Stimulated activated CD4-positive, alpha-beta T cell treated with anti-CD3 and anti-CD28 coated beads, Interleukin-12 subunit alpha, Interleukin-12 subunit beta, amount 100 ng/mL, for 4 hours (primary cell): ENCODE results near the gene PLXND1.
"Not testable (repeated sequence)": the region's sequence is repeated elsewhere in the genome, so short reads cannot be mapped to it uniquely, and the experiment has no call there.

Experiments
- DNase-seq: peaks from one replicate; pipeline ENCODE4 v3.0.0-alpha.2; 2020

Gene PLXND1

DNA sequence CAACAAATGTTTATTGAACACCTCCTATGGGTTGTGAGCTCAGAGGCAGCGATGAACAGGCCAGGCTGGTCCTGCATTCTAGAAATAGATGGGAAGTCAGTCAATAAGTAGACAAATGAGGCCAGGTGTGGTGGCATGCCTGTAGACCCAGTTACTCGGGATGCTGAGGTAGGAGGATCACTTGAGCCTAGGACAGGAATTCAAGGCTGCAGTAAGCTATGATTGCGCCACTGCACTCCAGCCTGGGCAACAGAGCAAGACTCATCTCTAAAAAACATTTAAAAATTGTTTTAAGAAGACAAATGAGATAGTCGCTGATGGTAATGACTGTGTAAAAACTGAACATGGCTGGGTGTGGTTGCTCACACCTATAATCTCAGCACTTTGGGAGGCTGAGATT lies 82.4 kb downstream of the PLXND1 start:
- DNase-seq = no peak

DNA sequence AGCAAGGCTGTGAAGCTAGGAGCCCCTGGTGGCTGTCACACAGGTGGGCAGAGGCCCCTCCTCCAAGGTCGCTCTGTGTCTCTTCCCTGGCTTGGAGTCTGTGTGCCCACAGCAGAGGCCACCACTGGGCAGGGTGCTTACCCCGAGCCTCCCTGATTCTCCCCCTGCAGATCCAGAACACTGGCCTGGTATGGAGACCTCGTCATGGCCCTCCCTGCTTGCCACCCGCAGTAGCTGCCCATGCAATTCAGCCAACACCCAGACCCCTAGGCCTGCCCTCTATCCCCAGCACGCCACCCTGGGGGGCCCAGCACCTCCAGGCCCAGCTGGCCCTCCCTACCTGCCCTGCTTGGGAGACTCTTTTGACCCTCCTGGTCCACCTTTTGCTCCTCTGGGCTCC lies 83.5 kb downstream of the PLXND1 start:
- DNase-seq = no peak

DNA sequence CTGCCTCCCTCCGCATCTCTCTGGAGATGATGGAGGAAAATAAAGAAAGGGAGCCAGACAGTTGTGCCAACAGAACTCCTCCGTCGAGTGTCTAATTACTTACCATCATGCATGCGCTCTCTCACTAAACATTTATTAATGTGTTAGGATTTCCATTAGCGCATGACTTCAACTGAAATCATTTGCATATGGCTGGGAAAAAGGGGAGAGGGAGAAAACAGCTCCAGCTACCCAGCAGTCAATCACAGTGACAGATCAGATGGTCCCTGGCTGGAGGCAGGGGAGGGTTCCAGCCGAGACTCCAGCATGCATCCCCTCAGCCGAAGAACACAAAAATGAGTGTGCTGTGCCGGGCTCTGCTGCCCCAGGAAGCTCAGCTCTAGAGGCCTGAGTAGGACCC lies 84.9 kb downstream of the PLXND1 start:
- no peak for DNase-seq

DNA sequence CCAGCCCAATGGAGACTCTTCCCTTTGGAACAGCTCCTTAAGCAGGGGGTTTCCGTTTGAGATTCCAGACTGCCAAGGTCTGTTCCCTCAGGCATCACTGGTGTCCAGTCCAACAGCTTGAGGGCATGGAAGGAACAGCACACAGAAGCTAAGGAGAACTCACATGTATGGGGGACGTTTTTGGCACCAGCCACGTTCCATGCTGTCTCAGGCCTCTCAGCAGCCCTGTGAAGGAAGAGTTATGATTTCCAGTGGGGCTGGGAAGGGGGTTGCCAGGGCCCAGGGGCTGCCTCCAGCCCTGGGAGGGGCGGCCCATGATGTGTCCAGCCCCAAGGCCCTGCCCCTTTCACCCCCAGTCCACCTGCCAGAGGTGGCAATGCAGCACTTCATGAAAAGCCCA lies 85.5 kb downstream of the PLXND1 start:
- no peak for DNase-seq

DNA sequence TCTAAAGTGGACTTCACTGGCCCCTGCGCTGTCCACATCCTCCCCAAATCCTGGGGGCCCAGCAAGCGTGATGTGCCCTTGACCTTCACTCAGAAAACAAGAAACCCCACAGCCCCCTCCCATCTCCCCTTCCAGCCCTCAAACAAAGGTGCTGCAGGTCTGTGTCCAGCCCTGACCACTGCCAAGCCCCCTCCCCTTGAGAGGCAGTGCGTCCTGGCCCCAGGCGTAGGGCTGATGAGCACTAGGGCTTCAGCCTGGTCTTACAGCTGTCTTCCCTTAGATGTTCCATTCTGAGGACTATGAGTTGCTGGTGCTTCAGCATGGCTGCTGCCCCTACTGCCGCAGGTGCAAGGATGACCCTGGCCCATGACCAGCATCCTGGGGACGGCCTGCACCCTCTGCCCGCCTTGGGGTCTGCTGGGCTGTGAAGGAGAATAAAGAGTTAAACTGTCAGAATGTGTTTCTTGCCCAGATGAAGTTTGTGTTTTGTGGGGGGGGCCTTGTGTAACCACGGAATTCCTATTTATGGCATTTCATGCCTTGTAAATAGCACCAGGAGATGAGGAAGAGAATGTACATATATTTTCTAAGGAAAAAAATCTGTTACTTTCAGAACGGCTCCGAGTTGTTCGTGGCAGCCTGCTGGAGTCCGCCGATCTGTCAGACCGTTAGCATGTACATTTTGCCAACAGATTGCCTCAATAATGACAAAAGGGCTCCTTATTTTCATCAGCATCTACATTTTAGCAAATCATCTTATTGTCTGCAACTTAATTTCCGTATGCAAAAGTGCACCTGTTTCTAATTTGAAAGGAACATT lies 86.4 kb downstream of the PLXND1 start:
- no peak for DNase-seq

DNA sequence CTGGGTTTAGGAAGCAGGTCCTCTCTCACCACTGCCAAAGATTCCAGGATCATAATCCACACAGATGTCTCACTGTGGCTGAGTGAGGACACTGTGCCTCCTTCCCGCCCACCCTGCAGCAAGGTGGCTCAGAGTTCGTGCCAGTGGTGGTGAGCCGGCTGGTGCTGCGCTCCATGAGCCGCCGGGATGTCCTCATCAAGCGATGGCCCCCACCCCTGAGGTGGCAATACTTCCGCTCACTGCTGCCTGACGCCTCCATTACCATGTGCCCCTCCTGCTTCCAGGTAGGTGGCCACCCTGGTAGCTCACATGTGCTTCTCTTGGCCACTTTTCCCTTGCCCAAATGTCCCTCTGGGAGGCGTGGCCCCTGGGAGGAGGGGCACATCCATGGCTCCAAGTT lies 87.0 kb downstream of the PLXND1 start:
- DNase-seq = no peak

DNA sequence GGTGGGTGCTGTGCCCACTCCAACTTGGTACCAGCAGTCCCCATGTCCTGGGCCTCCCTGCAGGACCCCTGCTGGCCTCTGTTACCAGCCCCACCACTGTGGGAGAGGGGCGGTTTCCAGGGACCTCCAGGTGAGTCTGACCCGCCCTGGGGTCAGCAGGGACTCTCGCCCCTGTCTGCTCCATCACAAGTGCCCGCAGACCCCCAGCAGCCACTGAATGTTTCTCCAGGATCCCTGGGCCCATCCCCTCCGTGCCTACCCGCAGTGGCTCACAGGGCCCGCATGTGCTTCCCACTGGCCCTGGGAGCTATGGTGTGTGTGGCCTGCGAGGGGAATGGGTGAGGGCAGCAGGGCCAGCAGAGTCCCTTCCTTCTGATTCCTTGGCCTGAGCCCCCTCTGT lies 87.9 kb downstream of the PLXND1 start:
- no peak for DNase-seq

DNA sequence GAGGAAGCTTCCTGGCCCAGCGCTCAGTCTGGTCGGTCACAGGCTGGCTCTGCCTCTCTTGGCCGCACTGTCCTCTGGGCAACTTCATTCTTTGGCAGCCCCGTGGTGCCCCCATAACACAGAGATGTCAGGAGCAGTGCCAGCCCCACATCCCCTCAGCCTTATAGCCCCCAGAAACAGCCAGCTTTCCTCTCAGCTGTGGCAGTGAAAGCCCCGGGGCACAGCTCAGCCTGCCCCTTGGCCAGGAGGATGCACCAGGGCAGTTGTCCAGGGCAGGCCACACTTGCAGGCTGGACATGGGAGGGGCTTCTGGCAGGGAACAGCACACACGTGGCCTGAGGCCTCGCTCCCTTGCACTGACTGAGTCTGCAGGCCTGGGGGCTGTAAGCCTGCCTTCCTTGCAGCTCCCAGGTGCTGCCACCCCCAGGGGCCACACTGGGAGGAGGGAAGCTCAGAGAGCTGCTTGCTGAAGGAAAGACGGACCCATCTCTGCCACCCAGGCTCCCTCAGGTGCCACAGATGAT lies 88.4 kb downstream of the PLXND1 start:
- DNase-seq = no peak

DNA sequence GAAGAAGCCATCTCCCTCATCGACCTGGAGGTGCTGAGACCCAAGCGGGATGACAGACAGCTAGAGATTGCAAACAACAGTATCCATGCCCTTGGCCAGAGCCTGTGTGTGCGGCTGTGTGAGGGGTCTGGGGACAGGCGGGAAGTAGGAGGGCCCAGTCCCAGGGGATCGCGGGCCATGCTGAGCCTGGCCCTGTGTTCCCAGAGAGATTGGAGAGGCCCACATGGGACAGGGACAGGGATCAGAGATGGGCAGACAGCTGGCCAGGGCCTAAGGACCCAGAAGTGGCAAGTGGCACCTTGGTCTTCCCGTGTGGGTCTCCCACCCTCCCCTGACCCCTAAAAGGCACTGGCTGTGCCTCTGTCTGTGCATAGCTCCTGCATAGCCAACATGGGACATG lies 89.0 kb downstream of the PLXND1 start:
- DNase-seq = no peak

DNA sequence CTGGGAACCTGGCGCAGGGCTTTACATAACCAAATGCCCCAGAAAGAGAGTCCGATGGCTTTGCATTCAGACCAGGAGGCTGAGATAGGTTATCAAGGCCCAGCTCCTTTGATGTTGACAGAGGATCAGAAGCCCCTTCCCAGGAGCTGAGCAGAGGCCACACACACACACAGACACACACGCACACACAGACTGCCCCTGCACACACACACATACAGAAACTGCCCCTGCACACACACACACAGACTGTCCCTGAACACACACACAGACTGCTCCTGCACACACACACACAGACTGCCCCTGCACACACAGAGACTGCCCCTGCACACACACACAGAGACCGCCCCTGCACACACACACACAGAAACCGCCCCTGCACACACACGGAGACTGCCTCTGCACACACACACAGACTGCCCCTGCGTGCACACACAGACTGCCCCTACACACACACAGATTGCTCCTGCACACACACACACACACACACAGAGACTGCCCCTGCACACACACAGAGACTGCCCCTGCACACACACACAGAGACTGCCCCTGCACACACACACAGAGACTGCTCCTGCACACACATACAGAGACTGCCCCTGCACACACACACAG lies 90.5 kb downstream of the PLXND1 start:
- DNase-seq = not testable (repeated sequence)

DNA sequence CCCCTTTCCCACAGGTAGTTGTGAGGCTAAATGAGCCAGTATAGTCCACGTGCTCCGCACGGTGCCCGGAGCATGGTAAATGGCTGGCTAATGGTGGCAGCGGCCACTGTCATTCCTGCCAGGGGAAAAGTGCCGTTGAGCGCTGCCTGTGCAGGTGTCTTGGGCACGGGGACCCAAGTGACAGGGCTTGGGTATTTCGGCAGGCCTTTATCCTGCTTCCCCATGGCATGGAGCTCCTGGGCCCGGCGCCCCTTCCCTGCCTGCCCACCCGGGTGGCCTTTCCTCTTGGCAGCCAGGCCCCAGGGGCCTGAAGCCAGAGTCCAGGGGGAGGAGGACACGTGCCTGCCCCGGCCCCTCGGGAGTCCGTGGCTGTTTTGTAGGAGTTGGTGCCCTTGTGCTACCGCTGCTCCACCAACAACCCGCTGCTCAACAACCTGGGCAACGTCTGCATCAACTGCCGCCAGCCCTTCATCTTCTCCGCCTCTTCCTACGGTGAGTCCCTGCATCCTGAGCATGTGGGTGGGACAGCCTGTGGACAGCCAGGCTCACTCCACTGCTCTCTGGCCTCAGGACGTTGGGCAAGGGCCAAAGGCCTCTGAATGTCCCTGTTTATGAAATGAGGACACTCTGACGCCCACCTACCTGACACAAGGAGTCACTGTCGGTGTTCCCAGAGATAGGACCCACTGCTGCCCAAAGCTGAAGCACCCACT lies 91.2 kb downstream of the PLXND1 start:
- not testable (repeated sequence) for DNase-seq

DNA sequence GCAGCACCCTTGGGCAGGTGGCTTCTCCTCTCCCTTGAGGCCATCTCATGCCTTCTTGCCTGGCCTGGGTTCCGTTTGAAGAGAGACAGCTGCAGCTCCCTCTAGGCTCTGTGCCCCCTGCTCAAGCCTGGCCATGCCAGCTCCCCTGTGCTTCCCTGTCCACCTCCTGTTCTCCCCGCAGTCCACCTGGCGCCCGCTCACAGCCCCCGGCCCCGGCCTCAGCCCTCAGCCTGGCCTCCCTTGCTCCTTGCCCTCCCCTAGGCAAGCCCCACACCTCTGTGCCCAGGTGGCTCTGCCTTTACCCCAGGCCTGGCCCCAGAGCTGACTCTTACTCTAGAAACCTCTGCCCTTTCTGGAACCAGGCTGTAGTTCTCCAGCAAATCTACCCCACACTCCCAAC lies 91.9 kb downstream of the PLXND1 start:
- DNase-seq = no peak

DNA sequence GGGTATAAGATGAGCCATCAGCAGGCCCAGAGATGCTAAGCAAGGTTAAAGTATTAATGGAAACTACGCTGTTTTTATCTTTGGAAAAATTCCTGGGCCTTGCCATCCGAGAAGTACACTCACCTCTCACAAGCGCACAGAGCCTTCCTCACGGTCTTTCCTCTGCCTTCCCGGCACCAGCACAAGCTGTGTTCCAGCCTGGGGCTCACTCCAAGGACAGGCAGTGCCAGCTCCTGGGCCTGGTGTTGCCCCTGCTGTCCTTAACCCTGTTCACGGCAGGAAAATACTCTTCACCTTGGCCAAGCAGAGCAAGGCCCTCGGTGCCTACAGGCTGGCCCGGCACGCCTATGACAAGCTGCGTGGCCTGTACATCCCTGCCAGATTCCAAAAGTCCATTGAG lies 92.4 kb downstream of the PLXND1 start:
- DNase-seq = no peak

DNA sequence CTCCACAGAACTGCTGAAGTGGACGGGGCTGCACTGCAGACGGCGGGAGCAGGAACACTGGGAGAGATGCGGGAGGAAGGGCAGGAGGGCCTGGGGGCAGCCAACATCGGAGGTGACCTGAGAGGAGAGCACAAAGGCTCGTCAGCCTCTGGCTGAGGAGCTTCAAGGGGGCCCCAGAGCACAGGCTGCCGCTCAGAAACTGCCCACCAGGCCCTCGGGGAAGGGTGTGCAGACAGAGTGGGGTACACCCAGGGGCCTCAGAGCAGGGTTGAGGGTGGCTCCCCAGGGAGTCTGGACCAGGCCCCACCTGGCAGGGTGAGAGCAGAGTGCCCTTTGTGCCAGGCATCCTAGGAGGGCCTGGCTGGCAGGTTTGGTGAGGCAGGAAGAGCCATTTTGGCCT lies 92.8 kb downstream of the PLXND1 start:
- DNase-seq = no peak

DNA sequence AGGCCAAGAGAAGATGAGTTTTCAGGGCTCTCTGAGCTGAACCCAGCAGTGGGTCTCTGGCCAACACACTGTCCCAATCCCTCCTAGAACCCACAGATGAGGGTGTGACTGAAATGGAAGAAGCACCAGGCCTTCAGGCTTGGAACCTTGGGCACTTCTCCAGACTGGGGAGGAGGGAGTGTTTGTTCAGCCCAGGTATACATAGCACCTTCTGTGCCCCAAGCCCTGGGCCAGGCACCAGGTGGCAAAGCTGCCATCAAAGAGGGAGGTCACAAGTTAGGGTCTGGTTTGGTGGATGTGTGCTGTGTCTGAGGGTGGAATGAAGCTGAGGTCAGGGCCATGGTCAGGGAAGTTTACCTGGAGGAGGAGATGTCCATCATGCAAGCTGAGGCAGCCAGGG lies 93.9 kb downstream of the PLXND1 start:
- no peak for DNase-seq

DNA sequence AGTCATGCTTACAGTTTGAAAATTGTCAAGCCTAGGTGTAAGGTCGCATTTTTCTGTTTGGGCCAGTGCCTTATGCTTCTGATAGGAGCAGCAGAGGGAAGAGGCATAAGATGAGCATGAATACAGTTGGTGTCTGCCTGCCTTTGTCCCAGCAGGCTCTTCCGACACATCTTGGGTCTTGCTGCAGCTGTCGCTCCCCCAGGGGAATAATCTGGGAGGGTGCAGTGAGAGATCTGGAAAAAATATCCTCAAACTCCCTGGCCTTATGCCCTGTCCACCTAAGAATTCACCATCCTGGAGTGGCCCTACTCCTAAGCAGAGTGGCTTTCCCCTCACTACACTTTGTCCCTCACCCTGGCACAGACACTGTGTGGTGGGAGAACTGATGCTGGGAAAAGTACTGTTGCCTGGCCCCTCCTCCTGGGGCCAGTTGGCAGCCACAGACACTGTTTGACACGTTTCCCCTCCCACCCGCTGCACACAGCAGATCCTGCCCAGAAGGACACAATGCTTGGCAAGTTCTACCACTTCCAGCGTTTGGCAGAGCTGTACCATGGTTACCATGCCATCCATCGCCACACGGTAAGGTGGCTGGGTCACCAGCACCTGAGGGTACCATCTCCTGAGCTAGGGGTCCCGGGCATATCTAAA lies 99.2 kb downstream of the PLXND1 start:
- no peak for DNase-seq

DNA sequence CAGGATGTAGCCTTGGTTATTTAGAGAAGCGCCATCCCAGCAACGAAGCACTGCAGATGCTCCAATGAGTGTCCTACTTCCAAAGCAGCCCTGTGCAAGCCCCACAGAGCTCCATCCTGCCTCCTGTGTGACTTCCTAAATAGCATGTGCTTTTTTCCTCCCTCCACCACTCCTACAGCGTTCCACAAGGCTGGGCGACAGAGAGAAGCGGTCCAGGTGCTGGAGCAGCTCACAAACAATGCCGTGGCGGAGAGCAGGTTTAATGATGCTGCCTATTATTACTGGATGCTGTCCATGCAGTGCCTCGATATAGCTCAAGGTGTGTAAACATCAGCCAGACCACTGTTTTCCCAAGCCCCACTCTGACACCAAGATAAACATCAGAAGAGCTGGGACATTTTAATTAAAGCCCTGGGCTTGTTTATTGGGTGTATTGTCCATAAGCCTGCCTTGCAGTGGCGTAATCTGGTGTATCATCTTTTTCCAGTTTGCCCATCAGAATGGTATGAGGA lies 100.2 kb downstream of the PLXND1 start:
- DNase-seq = no peak

DNA sequence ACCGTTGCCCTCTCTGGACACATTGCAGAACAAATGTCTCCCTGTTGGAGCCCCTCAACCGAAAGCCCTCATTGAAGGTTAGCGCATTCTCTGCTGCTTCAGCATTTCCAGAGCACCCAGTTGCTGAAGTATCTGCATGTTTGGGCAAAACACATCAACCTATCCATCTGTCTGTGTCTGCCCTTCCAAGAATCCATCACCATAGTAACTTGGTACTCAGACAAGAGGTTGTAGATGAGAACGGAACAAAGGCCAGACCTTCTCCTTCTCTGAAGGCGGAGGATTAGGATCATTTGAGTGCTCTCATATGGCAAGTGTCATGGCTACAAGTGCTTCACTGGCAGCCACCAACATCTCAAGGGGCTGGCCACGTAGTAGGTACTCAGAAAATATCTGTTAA lies 101.1 kb downstream of the PLXND1 start:
- DNase-seq = no peak
